H1 (cell line): ENCODE results near the gene PLEKHM3. TPM values are rescaled to one million over a fixed set of nuclear protein-coding genes. Genes with fewer than 3 reads are reported as not detected.

Source experiments
- CTCF ChIA-PET: fragments of 300-600 bp; sonication (Branson Sonifier 250); formaldehyde crosslinking; loops from one replicate; lab custom pipeline; 2021; ENCODE audit not compliant: partially characterized antibody; lab: Charles Lee
- POLR2A ChIA-PET: fragments of 300-600 bp; sonication (Branson Sonifier 250); formaldehyde crosslinking; loops from one replicate; lab custom pipeline; 2021; ENCODE audit warnings: inconsistent platforms; ENCODE audit not compliant: partially characterized antibody; lab: Charles Lee
- DNase-seq, 2 experiments: peaks; one replicate each; pipeline versions ENCODE4 v3.0.0 to v3.0.0-alpha.2; 2010 to 2022; ENCODE audit warnings: low spot score in 2 of 2, low read depth in 1 of 2, mixed read lengths in 1 of 2
- FAIRE-seq: peaks from 2 replicates; lab custom pipeline; 2011; peaks lifted over from hg19 to GRCh38; lab: Jason Lieb, UNC
- H2AFZ ChIP-seq: 2 replicates; pipeline ENCODE4 v1.8.1; 2012; ENCODE audit warnings: low read length, inconsistent platforms
- H2AK5ac ChIP-seq: 2 replicates; pipeline ENCODE4 v1.6.1; 2013; ENCODE audit warnings: low read depth, low read length
- H2BK120ac ChIP-seq: replicated peaks from 2 replicates; pipeline ENCODE3; 2013; ENCODE audit warnings: low read depth, low read length, inconsistent platforms
- H2BK12ac ChIP-seq: 2 replicates; pipeline ENCODE4 v1.6.1; 2013; ENCODE audit warnings: low read depth, low read length
- H2BK15ac ChIP-seq: 2 replicates; pipeline ENCODE4 v1.6.1; 2013; ENCODE audit warnings: low read length
- H2BK20ac ChIP-seq: 2 replicates; pipeline ENCODE4 v1.6.1; 2013; ENCODE audit warnings: low read length
- H2BK5ac ChIP-seq: 2 replicates; pipeline ENCODE4 v1.6.1; 2013; ENCODE audit warnings: low read depth, low read length
- H3K14ac ChIP-seq: 2 replicates; pipeline ENCODE4 v1.6.1; 2013; ENCODE audit warnings: inconsistent platforms; ENCODE audit not compliant: insufficient read length
- H3K18ac ChIP-seq: 2 replicates; pipeline ENCODE4 v1.6.1; 2013; ENCODE audit warnings: low read length; ENCODE audit errors: extremely low read depth
- H3K23ac ChIP-seq: 2 replicates; pipeline ENCODE4 v1.6.1; 2013; ENCODE audit warnings: inconsistent platforms; ENCODE audit not compliant: insufficient read length
- H3K23me2 ChIP-seq: 2 replicates; pipeline ENCODE4 v1.6.1; 2013; ENCODE audit warnings: low read depth, low read length
- H3K27ac ChIP-seq: 2 replicates; pipeline ENCODE4 v1.6.1; 2011; ENCODE audit warnings: low read depth, low read length, inconsistent platforms
- H3K27me3 ChIP-seq, 4 experiments: replicated peaks in 1 of 4; 1 replicate in 1 of 4; 2 replicates in 3 of 4; pipeline versions ENCODE4 v1.6.1 to v1.8.1; 2011 to 2013; ENCODE audit warnings: low read length in 3 of 4, mild to moderate bottlenecking in 3 of 4, inconsistent platforms in 2 of 4, mixed read lengths in 2 of 4, moderate library complexity in 1 of 4; ENCODE audit not compliant: control insufficient read depth in 3 of 4, insufficient read depth in 3 of 4; ENCODE audit errors: extremely low read depth in 1 of 4
- H3K36me3 ChIP-seq, 4 experiments: 2 replicates each; pipeline versions ENCODE4 v1.6.1 to v1.8.1; 2011 to 2013; ENCODE audit warnings: mild to moderate bottlenecking in 4 of 4, low read length in 3 of 4, moderate library complexity in 2 of 4, control low read depth in 1 of 4, inconsistent platforms in 1 of 4; ENCODE audit not compliant: insufficient read depth in 4 of 4, control insufficient read depth in 2 of 4
- H3K4ac ChIP-seq: replicated peaks from 2 replicates; pipeline ENCODE3; 2013; ENCODE audit warnings: low read length, low read depth, mixed read lengths, inconsistent platforms; ENCODE audit not compliant: insufficient read length
- H3K4me1 ChIP-seq, 4 experiments: replicated peaks in 1 of 4; 1 replicate in 1 of 4; 2 replicates in 3 of 4; pipeline versions ENCODE4 v1.6.1 to v1.8.1; 2011 to 2013; ENCODE audit warnings: low read length in 3 of 4, inconsistent platforms in 2 of 4, mixed read lengths in 1 of 4; ENCODE audit not compliant: insufficient read depth in 4 of 4, control insufficient read depth in 3 of 4
- H3K4me2 ChIP-seq, 2 experiments: 2 replicates each; pipeline versions ENCODE4 v1.6.1 to v1.8.1; 2011 to 2013; ENCODE audit warnings: low read depth in 2 of 2, low read length in 2 of 2, control low read depth in 1 of 2, inconsistent platforms in 1 of 2, mild to moderate bottlenecking in 1 of 2; ENCODE audit not compliant: insufficient read depth in 1 of 2
- H3K4me3 ChIP-seq, 4 experiments: fragments of 200-600, 300-600 bp in 1 of 4; sonication (generic), shearing (Covaris generic), sonication (Bioruptor Twin) in 1 of 4; 2 replicates each; pipeline versions ENCODE4 v1.5.1 to v1.8.1; 2011 to 2016; ENCODE audit warnings: low read length in 4 of 4, low read depth in 3 of 4, control low read depth in 2 of 4, inconsistent platforms in 2 of 4, mild to moderate bottlenecking in 2 of 4, mixed read lengths in 1 of 4, moderate library complexity in 1 of 4; ENCODE audit not compliant: insufficient read depth in 2 of 4; ENCODE audit errors: extremely low read depth in 1 of 4
- H3K56ac ChIP-seq: replicated peaks from 2 replicates; pipeline ENCODE3; 2013; ENCODE audit warnings: low read depth, mild to moderate bottlenecking, mixed read lengths, low read length, inconsistent platforms; ENCODE audit not compliant: insufficient read length
- H3K79me1 ChIP-seq: 2 replicates; pipeline ENCODE4 v1.6.1; 2013; ENCODE audit warnings: low read depth, low read length, control low read depth
- H3K79me2 ChIP-seq, 2 experiments: 2 replicates each; pipeline versions ENCODE4 v1.6.1 to v1.8.1; 2012 to 2013; ENCODE audit warnings: low read length in 2 of 2, mild to moderate bottlenecking in 2 of 2, inconsistent platforms in 1 of 2; ENCODE audit not compliant: insufficient read depth in 2 of 2, control insufficient read depth in 1 of 2
- H3K9ac ChIP-seq, 4 experiments: replicated peaks in 1 of 4; 1 replicate in 1 of 4; 2 replicates in 3 of 4; pipeline versions ENCODE4 v1.6.1 to v1.8.1; 2011 to 2013; ENCODE audit warnings: low read depth in 3 of 4, low read length in 3 of 4, control low read depth in 2 of 4, mild to moderate bottlenecking in 2 of 4, moderate library complexity in 2 of 4, inconsistent platforms in 1 of 4; ENCODE audit errors: extremely low read depth in 1 of 4
- H3K9me3 ChIP-seq, 2 experiments: 2 replicates each; pipeline versions ENCODE4 v1.6.1 to v1.8.1; 2012 to 2013; ENCODE audit warnings: mild to moderate bottlenecking in 2 of 2, moderate library complexity in 2 of 2, control low read depth in 1 of 2, inconsistent platforms in 1 of 2, low read depth in 1 of 2, low read length in 1 of 2, mixed read lengths in 1 of 2; ENCODE audit not compliant: insufficient read depth in 2 of 2
- H4K20me1 ChIP-seq, 2 experiments: replicated peaks in 1 of 2; 2 replicates each; pipeline versions ENCODE3 to v1.8.1; 2011 to 2013; ENCODE audit warnings: inconsistent platforms in 2 of 2, low read length in 2 of 2, mild to moderate bottlenecking in 1 of 2; ENCODE audit not compliant: insufficient read depth in 2 of 2, control insufficient read depth in 1 of 2
- H4K5ac ChIP-seq: 2 replicates; pipeline ENCODE4 v1.6.1; 2013; ENCODE audit warnings: low read length, low read depth, mixed read lengths, inconsistent platforms; ENCODE audit not compliant: insufficient read length
- H4K8ac ChIP-seq: 2 replicates; pipeline ENCODE4 v1.8.0; 2013; ENCODE audit warnings: mild to moderate bottlenecking, moderate library complexity, low read length, inconsistent platforms; ENCODE audit not compliant: insufficient read depth; ENCODE audit errors: extremely low read depth
- H4K91ac ChIP-seq: replicated peaks from 2 replicates; pipeline ENCODE3; 2013; ENCODE audit warnings: low read length, mixed read lengths, inconsistent platforms; ENCODE audit not compliant: insufficient read length
- CBX5 ChIP-seq: fragments of 300-800, 300-1000 bp; sonication (generic); IDR thresholded peaks from 2 replicates; pipeline ENCODE4 v1.7.1; 2016; ENCODE audit warnings: antibody characterized with exemption, low read length, low read depth
- EZH2 ChIP-seq: fragments of 200-600 bp; sonication (generic); IDR thresholded peaks from 2 replicates; pipeline ENCODE4 v1.7.1; 2012; ENCODE audit warnings: low read depth, mild to moderate bottlenecking, moderate library complexity, low read length, inconsistent platforms; ENCODE audit not compliant: severe bottlenecking
- HDAC2 ChIP-seq, 2 experiments: fragments of 300-600 bp in 1 of 2; sonication (generic) in 1 of 2; IDR thresholded peaks; 2 replicates each; pipeline ENCODE4 v1.6.1; 2011 to 2012; ENCODE audit warnings: low read depth in 2 of 2, low read length in 2 of 2, mild to moderate bottlenecking in 2 of 2, moderate library complexity in 2 of 2, borderline replicate concordance in 1 of 2, inconsistent platforms in 1 of 2
- POU5F1 ChIP-seq: IDR thresholded peaks from 2 replicates; pipeline ENCODE4 v1.6.1; 2011; ENCODE audit warnings: low read depth, mild to moderate bottlenecking, low read length, moderate library complexity
- RFX5 ChIP-seq: IDR thresholded peaks from 2 replicates; pipeline ENCODE4 v1.6.1; 2011; ENCODE audit warnings: low read depth, low read length, improper control_type of control experiment, borderline replicate concordance
- SIRT6 ChIP-seq: IDR thresholded peaks from one replicate; pipeline ENCODE4 v1.7.1; 2012; ENCODE audit warnings: low read length, inconsistent platforms
- SP2 ChIP-seq: IDR thresholded peaks from 2 replicates; pipeline ENCODE4 v1.6.1; 2012; ENCODE audit warnings: mild to moderate bottlenecking, low read length, inconsistent platforms
- SRF ChIP-seq: IDR thresholded peaks from 2 replicates; pipeline ENCODE4 v1.6.1; 2011; ENCODE audit warnings: mild to moderate bottlenecking, low read depth, low read length, moderate library complexity
- TBP ChIP-seq: IDR thresholded peaks from 2 replicates; pipeline ENCODE4 v1.6.1; 2011; ENCODE audit warnings: low read depth, low read length, improper control_type of control experiment
- WGBS, 2 experiments: shearing (Covaris generic) in 1 of 2; methylation state at CpG; one replicate each; pipeline versions ENCODE4 v1.1.6 to v1.1.7; 2013 to 2015; ENCODE audit warnings: low lambda C conversion rate in 2 of 2, mixed read lengths in 2 of 2, inconsistent platforms in 1 of 2, low coverage in 1 of 2, missing lambda C conversion rate in 1 of 2; ENCODE audit not compliant: insufficient replicate concordance in 2 of 2, insufficient coverage in 1 of 2, insufficient read length in 1 of 2; ENCODE audit errors: extremely low coverage in 1 of 2, missing lambda C conversion rate in 1 of 2; 5-methylcytosine and 5-hydroxymethylcytosine counted together
- polyA plus RNA-seq, 7 experiments: library from polyadenylated mRNA; depleted of rRNA in 3 of 7; stranded (reverse) in 5 of 7; unstranded in 2 of 7; fragments of >200 nt in 5 of 7; fragments of 200-250 nt in 2 of 7; gene quantifications; 1 replicate in 5 of 7; 2 replicates in 1 of 7; 4 replicates in 1 of 7; pipeline versions ENCODE4 v1.2.1 to v1.2.3, GENCODE V29; 2011 to 2013; ENCODE audit warnings: missing spikeins in 2 of 7, mixed read lengths in 2 of 7
- total RNA-seq: library from RNA; stranded (reverse); fragmentation: NEBNext Ultra II Directional; extraction: Animal tissue kit (Norgen Biotek cat#: 25700); gene quantifications from 2 replicates; pipeline ENCODE4 v1.2.1, GENCODE V29; 2021
- TF ChIP-seq, protein P1 (sequence below), 3 experiments: IDR thresholded peaks; 1 replicate in 2 of 3; 2 replicates in 1 of 3; pipeline versions ENCODE4 v1.5.1 to v1.6.1; 2011; ENCODE audit warnings: low read length in 3 of 3, mild to moderate bottlenecking in 3 of 3, inconsistent platforms in 2 of 3, low read depth in 1 of 3, moderate library complexity in 1 of 3; ENCODE audit not compliant: insufficient read depth in 1 of 3; ENCODE audit errors: control extremely low read depth in 1 of 3

PLEKHM3 gene
- total and polyA plus RNA-seq, 2 of the 8 experiments (the other 6 are each of a cell fraction or from before 2014, with no cell fraction given) = 2.3 to 5.8 TPM

DNA sequence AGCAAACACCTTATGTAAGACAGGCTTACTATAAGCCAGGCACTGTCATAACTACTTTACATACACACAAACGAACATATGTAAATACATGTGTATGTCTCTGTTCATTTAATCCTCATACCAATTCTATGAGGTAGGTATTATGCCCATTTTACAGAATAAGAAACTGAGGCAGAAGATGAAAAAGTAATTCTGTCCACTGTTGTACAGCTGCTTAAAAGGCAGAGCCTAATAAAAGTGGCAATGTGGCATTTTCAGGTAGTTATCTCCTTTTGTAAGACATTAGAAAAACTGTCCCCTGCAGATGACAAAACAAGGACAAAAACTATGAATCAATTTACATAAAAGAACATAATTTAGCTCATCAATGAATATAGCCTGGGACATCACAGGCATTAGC, 69.9 kb downstream of the PLEKHM3 start:
- Histone ChIP-seq H2BK5ac (no peak overlapping the region), H3K27me3 (no peaks in the 10 kb centered on the region), H4K8ac (no peak overlapping the region), H3K18ac (no peak overlapping the region), H3K9ac (no peak overlapping the region), H3K36me3 (no peaks in the 10 kb centered on the region), H3K56ac (no peak overlapping the region), H2BK120ac (no peak overlapping the region), H3K4me2 (no peak overlapping the region), H3K23ac (no peak overlapping the region), H4K20me1 (no peaks in the 10 kb centered on the region), H3K27ac (no peak overlapping the region), H2BK20ac (no peak overlapping the region), H3K23me2 (no peaks in the 10 kb centered on the region), H2BK12ac (no peak overlapping the region), H2AK5ac (no peak overlapping the region), H3K79me2 (no peaks in the 10 kb centered on the region), H2AFZ (no peak overlapping the region), H3K4ac (no peak overlapping the region)
- no peak for FAIRE-seq
- 0% methylated on average over 1 of the region's 1 CpG; no CpG with 5 or more reads in 1 of the 2 experiments for WGBS, 2 experiments
- TF ChIP-seq POU5F1 (no peak), TBP (no peak), SP2 (no peak), SIRT6 (no peak), RFX5 (no peak), HDAC2 (IDR thresholded peaks at IDR 0.05; ENCODE audit: borderline replicate concordance in 1 of 2, low read depth in 2 of 2, low read length in 2 of 2) (no peak; a peak in 1 of 4 replicates), EZH2 (no peak), CBX5 (no peak), SRF (no peak)
- TF ChIP-seq, protein P1, sequence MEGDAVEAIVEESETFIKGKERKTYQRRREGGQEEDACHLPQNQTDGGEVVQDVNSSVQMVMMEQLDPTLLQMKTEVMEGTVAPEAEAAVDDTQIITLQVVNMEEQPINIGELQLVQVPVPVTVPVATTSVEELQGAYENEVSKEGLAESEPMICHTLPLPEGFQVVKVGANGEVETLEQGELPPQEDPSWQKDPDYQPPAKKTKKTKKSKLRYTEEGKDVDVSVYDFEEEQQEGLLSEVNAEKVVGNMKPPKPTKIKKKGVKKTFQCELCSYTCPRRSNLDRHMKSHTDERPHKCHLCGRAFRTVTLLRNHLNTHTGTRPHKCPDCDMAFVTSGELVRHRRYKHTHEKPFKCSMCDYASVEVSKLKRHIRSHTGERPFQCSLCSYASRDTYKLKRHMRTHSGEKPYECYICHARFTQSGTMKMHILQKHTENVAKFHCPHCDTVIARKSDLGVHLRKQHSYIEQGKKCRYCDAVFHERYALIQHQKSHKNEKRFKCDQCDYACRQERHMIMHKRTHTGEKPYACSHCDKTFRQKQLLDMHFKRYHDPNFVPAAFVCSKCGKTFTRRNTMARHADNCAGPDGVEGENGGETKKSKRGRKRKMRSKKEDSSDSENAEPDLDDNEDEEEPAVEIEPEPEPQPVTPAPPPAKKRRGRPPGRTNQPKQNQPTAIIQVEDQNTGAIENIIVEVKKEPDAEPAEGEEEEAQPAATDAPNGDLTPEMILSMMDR (IDR thresholded peaks at IDR 0.05; ENCODE audit: control extremely low read depth in 1 of 3, insufficient read depth in 1 of 3, low read depth in 1 of 3, low read length in 3 of 3) = no peak
- TF ChIP-seq, all 59 proteins: peak for 0
- no peak overlapping the region for H3K4me3 ChIP-seq
- no peak overlapping the region for H4K91ac ChIP-seq
- no peak overlapping the region for H2BK15ac ChIP-seq
- DNase-seq = no peak
- H3K14ac ChIP-seq = no peak overlapping the region
- H3K9me3 ChIP-seq = no peaks in the 10 kb centered on the region
- H3K4me1 ChIP-seq = peaks cover 0 to 15% (median 7%) of the 10 kb centered on the region in 4 experiments; a peak in 4 of 7 replicates
- CTCF ChIA-PET = interaction anchor here (1.1 kb wide), 2 partner anchors 17 to 121 kb away, joined by 3 to 4 read pairs; no protein-coding TSS in a partner anchor
- no peak overlapping the region for H4K5ac ChIP-seq
- POLR2A ChIA-PET = no interaction called here
- no peaks in the 10 kb centered on the region for H3K79me1 ChIP-seq
